GM10266 (cell line): ENCODE data around the gene SLC8A1.

ENCODE experiments used
- DNase-seq: peaks from one replicate; pipeline ENCODE4 v3.0.0; 2012; ENCODE audit errors: extremely low spot score
- TF ChIP-seq, protein P1 (sequence below): IDR thresholded peaks from 2 replicates; pipeline ENCODE4 v1.5.1; 2012; ENCODE audit warnings: mild to moderate bottlenecking, low read depth; ENCODE audit not compliant: control insufficient read depth, insufficient read depth; ENCODE audit errors: missing control alignments

Gene SLC8A1

GRCh38 chr2:40451918-40452605, at the start of gene SLC8A1:
Gene SLC8A1 (minus strand): TSS chr2:40452090.
- TF ChIP-seq, protein P1, sequence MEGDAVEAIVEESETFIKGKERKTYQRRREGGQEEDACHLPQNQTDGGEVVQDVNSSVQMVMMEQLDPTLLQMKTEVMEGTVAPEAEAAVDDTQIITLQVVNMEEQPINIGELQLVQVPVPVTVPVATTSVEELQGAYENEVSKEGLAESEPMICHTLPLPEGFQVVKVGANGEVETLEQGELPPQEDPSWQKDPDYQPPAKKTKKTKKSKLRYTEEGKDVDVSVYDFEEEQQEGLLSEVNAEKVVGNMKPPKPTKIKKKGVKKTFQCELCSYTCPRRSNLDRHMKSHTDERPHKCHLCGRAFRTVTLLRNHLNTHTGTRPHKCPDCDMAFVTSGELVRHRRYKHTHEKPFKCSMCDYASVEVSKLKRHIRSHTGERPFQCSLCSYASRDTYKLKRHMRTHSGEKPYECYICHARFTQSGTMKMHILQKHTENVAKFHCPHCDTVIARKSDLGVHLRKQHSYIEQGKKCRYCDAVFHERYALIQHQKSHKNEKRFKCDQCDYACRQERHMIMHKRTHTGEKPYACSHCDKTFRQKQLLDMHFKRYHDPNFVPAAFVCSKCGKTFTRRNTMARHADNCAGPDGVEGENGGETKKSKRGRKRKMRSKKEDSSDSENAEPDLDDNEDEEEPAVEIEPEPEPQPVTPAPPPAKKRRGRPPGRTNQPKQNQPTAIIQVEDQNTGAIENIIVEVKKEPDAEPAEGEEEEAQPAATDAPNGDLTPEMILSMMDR: no peak
- DNase-seq: peak; percentile 32

GRCh38 chr2:40499437-40499836, 47.5 kb upstream of the SLC8A1 start:
- no peak for DNase-seq
- TF ChIP-seq, protein P1: no peak

DNA sequence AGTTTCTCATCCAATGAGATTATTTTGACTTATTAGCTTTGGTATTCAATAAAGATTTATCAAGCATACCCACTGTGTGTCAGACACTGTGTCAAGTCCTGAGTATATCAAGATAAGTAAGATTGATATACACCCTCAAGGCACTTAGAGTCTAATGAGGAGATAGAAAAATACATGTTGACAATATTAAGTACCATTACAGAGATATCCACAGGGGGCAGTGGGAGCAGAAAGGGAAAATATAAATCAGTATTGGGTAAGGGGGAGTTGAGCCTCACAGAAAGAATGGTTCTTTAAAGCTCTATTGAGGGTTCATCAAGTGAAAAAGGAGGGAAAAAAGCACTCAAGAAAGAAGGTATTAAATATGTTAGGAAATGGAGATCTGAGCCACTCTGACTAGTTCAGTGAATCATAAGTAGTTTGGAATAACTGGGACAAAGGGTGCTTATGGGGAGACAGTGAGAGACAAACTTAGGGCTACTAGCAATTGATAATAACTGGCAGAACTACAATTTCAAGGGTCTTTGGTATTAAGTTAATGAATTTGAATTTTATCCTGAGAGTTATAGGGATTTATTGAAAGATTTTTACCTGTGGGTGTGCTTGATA, 45.5 kb upstream of the SLC8A1 start:
- DNase-seq: no peak
- TF ChIP-seq, protein P1: no peak

DNA sequence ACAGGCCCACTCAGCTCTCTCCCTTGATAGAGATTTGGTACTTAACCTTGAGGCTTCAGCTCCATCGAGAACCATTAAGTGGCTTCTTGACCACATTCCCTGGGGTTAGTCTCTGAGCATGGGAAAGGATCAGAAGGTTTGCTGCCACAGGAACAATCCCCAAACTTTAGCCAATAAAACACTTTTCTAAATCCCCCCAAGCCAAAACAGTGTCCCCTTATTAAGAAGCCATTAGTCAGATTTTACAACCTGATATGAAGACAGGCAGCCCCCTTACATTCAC, 37.7 kb upstream of the SLC8A1 start:
- DNase-seq: no peak
- TF ChIP-seq, protein P1: no peak

GRCh38 chr2:40488927-40489677, 37.2 kb upstream of the SLC8A1 start:
- TF ChIP-seq, protein P1: no peak
- DNase-seq: no peak

- no peak for DNase-seq
- TF ChIP-seq, protein P1: no peak
Observed at GRCh38 chr2:40488101-40488601, 36.3 kb upstream of the SLC8A1 start.

DNA sequence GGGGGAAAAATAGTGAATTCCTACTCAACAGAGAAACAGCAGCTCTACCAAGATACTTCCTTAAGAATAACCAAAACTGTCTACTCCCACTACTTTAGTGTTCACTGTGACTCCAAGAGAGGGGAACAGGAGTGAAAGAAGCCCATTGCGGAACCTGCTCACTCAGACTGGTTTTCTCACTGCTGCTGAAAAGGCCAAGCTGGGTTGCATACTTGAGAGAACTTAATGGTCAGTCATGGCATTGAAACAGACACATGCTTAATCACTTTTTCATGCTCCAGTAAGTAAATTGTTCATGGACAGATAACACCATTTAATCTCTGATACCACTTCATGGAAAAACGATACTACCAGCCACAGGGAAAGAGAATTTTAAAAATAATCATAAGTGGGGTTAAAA, 35.7 kb upstream of the SLC8A1 start:
- no peak for DNase-seq
- TF ChIP-seq, protein P1: no peak
